ENCODE measurements around the gene ROR1. TPM values are rescaled to one million over a fixed set of nuclear protein-coding genes. Genes with fewer than 3 reads are reported as not detected.

ROR1 gene
- total RNA-seq, 1 experiment from 2014 or later, result 4.1 TPM

- DNase-seq (ENCODE audit: low spot score), result no peak
Observed at GRCh38 chr1:63934697-63935096, 160.9 kb downstream of the ROR1 start.

- peak; percentile 47 for DNase-seq (ENCODE audit: low spot score)
Observed at GRCh38 chr1:63935143-63935542, 161.3 kb downstream of the ROR1 start.

DNA sequence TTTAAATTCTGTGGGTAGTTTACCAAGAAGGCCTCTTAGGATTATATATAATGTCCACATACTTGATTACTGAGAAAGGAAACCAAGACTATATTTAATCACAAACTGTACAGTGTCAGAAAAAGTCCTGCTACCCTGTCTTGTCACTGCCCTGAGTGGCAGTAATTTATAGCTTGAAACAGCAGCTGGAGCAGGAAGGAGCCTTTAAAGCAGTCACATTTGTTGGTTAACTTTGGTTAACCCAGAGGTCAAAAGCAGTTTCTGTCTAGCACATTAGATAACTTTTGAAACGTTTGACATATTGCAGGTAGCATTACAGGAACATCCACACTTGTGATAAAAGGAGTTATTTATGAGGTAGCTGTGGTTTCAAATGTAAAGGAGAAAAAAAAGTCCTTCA lies 161.7 kb downstream of the ROR1 start:
- DNase-seq (ENCODE audit: low spot score), result no peak

DNA sequence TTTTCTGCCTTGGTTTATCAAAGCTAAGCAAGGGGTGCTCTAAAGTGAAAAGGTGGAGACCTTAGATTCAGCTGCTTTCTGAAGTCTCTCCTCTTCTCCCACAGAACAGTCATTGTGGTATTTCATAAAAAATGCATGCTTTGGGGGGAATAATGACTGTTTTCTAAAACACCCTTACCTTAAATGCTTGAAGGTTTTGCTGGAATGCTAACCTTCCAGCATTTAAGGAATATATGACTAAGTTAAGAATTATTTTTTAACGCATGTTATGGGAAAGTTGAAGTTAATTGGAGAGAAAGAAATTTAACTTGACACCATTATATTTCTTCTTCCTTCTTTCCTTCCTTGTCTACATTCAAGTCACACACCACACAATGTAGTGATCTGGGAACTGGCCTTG lies 162.5 kb downstream of the ROR1 start:
- DNase-seq (ENCODE audit: low spot score), result no peak

DNA sequence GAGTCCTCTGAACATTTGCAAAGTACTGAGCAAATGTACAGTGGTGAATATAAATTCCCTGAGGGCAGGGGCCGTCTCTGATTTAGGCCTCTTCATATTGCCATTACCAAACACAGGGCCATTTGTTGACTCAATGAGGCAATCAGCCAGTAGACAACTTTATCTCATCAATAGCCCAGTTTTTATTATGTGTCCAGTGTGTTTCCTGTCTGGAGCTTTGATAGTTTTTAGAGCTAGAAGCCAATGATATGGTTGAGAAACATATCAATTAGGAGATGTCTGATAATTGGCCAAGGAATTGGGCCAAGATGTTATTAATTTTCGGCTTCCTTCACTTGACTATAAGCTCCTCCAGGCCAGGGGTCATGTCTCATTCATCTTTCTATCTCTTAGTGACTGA lies 163.0 kb downstream of the ROR1 start:
- no peak for DNase-seq (ENCODE audit: low spot score)

DNA sequence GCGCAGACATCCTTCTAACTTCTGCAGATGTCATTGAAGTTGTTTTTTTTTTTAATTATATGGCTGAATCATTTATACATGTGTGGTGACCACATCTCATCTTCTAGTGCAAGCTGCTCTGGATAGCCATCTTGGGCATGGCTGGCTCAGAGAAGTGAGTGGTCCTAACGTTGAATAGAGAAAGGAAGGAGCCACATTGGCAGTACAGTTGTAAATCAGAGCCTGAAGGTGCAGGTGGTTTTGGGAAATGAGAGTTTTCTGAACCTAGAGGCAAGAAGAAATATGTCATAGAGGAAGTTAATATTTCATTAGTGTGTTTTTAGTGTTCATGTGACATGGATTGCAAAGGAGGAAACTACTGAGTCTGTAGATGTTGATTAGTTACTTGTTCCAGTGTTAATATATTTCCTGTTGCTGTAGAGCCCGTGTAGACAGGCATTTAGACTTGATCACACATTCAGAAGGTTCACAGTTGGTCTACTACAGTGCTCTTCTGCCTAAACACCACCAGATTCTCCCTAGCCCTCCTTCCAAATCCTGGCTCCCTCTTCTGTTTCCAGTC lies 163.7 kb downstream of the ROR1 start:
- no peak for DNase-seq (ENCODE audit: low spot score)

GRCh38 chr1:63940440-63940839 lies 166.6 kb downstream of the ROR1 start:
- no peak for DNase-seq (ENCODE audit: low spot score)

GRCh38 chr1:63943393-63943792 lies 169.6 kb downstream of the ROR1 start:
- no peak for DNase-seq (ENCODE audit: low spot score)

DNA sequence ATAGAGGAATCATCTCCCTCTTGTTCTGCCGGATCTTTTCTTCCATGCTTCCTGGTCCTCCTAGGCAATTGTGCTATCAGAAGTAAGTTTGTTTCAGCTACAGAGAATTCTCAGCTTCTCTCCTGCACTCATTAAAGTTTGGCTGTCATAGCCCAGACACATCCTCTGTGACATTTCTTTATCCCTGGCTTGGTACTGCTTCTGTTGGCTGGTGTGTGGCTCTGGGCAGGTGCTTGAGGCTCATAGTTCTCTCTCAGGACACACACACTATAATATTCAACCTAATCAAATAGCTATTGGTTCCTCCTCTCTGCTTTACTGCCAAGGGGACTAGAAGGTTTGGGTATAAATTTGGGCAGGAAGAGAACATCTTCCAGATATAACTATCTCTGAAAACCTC lies 172.1 kb downstream of the ROR1 start:
- DNase-seq (ENCODE audit: low spot score), result no peak

DNA sequence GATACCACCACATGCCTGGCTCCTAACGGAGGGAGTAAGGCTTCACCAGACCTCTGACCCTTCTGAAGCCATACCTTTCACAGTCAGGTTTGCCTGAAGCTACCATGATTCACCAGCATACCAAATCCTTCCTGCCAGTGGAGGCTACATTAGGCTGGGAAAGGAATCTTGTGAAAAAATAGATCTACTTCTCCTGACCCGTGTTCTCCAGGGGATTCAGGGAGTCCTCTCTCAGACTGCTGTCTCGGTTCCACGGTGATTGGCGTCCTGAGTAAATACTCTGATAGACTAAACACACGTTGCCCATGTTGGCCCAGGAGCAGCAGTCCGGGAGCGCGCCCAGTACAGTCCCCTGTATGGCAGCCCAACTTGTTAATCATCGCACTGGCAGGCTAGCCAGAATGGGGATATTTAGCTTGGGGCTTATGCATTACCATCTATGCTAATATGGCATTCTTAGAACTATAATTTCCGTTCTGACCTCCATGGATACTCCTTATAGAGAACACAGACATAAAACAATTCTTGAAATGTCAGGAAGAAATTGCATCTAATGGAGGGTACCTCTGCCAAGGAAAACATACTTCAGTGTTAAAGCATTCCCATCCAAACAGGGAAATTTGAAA lies 173.2 kb downstream of the ROR1 start:
- DNase-seq (ENCODE audit: low spot score), result no peak

- no peak for DNase-seq (ENCODE audit: low spot score)
Observed at GRCh38 chr1:63947904-63948303, 174.1 kb downstream of the ROR1 start.

GRCh38 chr1:63950023-63950422 lies 176.2 kb downstream of the ROR1 start:
- DNase-seq (ENCODE audit: low spot score), result no peak

- no peak for DNase-seq (ENCODE audit: low spot score)
Observed at GRCh38 chr1:63951059-63951946, 177.5 kb downstream of the ROR1 start.

DNA sequence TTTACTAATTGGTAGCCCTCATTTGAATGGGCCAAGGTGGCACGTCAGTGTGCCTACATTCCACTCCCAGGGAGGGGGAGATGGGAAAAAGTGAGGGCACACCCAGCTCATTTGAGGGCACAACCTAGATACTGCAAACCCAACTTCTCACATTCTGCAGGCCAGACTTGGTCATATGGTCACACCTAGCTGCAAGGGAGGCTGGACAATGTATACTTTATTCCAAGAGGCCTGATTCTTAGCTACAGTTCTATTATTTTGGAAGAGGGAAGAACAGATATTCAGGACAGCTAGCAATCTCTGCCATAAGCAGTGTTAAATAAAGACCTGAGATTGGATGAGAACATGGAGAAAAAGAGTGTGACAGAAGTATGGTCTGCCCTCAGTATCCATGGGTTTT lies 180.4 kb downstream of the ROR1 start:
- no peak for DNase-seq (ENCODE audit: low spot score)

DNA sequence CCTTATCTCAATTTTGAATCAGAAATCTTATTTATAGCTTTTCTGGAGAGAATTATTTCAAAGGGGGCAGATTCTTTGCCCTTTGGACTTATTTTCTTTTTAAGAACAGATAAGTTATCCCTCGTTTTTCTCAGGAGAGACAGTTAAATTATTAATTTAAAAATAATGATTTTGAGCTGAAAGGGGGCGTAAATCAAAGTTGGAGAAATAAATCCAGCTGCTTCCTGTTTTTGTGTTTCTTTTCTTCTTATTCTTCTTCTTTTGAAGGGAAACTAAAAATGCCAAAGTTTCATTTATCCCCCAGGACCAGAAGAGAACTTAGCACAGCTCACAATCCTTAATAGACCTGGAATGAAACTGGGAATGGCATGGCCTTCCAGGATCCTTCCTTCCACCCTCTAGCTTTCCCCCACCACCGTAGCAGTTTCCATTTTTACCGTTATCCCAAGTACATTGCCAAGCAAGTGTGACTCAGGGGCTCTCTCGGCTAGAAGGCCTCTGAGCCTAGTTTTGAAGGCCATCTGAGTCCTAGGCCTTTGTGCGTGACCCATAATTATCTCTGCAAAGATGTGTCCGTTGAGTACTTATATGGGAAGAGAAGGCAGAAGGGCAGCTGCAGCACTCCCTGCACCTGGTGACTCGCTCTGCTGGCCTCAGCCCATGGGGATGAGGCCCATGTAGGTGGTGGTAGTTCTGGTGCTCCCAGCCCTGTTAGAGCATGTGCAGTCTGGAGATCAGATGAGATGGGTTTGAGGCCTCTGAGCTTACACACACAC lies 181.7 kb downstream of the ROR1 start:
- DNase-seq (ENCODE audit: low spot score), result no peak

- DNase-seq (ENCODE audit: low spot score), result no peak
Observed at GRCh38 chr1:63958556-63958955, 184.7 kb downstream of the ROR1 start.

DNA sequence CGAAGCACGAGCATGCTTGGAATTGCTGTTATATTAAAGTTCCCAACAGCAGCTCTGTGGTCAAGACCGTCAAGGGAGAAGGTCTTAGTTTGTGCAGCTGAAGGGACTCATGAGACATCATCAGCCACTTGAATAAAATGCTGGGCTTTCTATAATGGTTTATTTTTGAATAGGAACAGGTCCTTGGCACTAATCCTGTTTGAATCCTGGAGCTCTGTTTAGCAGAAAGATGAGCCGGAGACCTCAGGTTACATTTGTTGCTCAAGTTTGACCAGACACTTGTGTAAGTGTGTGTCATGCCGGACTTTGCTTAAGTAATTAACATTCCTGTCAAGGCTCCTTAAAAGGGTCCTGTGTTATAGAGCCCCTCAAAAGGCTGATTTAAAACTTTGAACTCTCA lies 186.5 kb downstream of the ROR1 start:
- no peak for DNase-seq (ENCODE audit: low spot score)

GRCh38 chr1:63966016-63966415 lies 192.2 kb downstream of the ROR1 start:
- DNase-seq (ENCODE audit: low spot score), result no peak

GRCh38 chr1:63967901-63968300 lies 194.1 kb downstream of the ROR1 start:
- no peak for DNase-seq (ENCODE audit: low spot score)

GRCh38 chr1:63968663-63969440 lies 195.0 kb downstream of the ROR1 start:
- peak; percentile 19 for DNase-seq (ENCODE audit: low spot score)

GRCh38 chr1:63969441-63969901 lies 195.7 kb downstream of the ROR1 start:
- peak; percentile 68 for DNase-seq (ENCODE audit: low spot score)

Data from H4 (cell line).